ENCODE measurements around the gene XPC.

GRCh38 chr3:14186854-14187458 lies 8.6 kb upstream of the XPC start:
- no peak for TF ChIP-seq CTCF (IDR thresholded peaks at IDR 0.05; ENCODE audit: poor library complexity)
- TF ChIP-seq EZH2phosphoT487 (IDR thresholded peaks at IDR 0.05; ENCODE audit: low read depth, severe bottlenecking, unreplicated experiment): no peak
- TF ChIP-seq EZH2 (IDR thresholded peaks at IDR 0.05; ENCODE audit: borderline replicate concordance): no peak

Data from hepatocyte (in vitro differentiated cells).